Loucy (cell line): ENCODE results near the gene SPDEF.

Experiments used
- CTCF ChIP-seq: fragments of 200-600 bp; sonication (generic); conservative IDR thresholded peaks from 2 replicates; pipeline ENCODE4 v1.5.1; 2014; ENCODE audit warnings: mild to moderate bottlenecking, antibody characterized with exemption, low read length
- EZH2phosphoT487 ChIP-seq: fragments of 200-600 bp; IDR thresholded peaks from 2 replicates; pipeline ENCODE4 v1.6.1; 2018; ENCODE audit warnings: antibody characterized with exemption, mild to moderate bottlenecking, moderate library complexity, borderline replicate concordance

DNA sequence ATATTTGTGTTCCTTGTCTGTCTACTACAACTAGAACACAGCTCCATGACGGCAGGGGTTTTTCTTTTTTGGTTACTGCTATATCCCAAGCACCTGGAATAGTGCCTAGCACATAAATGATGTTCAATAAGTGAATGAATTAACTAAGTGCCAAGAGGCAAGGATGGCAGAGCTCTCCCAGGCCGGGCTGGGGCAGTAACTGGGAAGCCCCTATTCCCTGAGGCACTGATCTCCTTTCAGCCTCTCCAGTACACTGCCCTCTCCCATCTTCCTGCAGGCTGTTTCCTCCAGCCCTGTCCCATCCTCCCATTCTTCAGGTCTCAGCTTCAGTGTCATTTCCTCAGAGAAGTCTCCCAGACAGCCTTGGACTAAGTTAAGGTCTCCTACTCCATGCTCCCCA is 29.0 kb upstream of the SPDEF start:
- no peak for TF ChIP-seq CTCF
- TF ChIP-seq EZH2phosphoT487 = no peak
